Thymus (tissue), 11 donors: ENCODE results near the gene LYPD3. TPM values are rescaled to one million over a fixed set of nuclear protein-coding genes. Genes with fewer than 3 reads are reported as not detected.
"Not testable (repeated sequence)": the region's sequence is repeated elsewhere in the genome, so short reads cannot be mapped to it uniquely, and the experiment has no call there.

ENCODE experiments used
- DNase-seq, 9 donors: peaks; one replicate each; pipeline ENCODE4 v3.0.0-alpha.2; 2013; ENCODE audit warnings: low spot score in 9 of 9, low read depth in 6 of 9, missing footprints in 1 of 9
- H3K27ac ChIP-seq, 2 donors: one replicate each; pipeline ENCODE4 v1.5.1; 2013; ENCODE audit warnings: control low read depth in 1 of 2, low read depth in 1 of 2, low read length in 1 of 2, mild to moderate bottlenecking in 1 of 2, moderate library complexity in 1 of 2
- H3K27me3 ChIP-seq, 2 donors: one replicate each; pipeline ENCODE4 v1.5.1; 2013; ENCODE audit warnings: low read length in 1 of 2; ENCODE audit not compliant: control insufficient read depth in 2 of 2, insufficient read depth in 1 of 2
- H3K36me3 ChIP-seq, 2 donors: one replicate each; pipeline ENCODE4 v1.5.1; 2013; ENCODE audit warnings: low read length in 1 of 2, mild to moderate bottlenecking in 1 of 2, moderate library complexity in 1 of 2; ENCODE audit not compliant: control insufficient read depth in 2 of 2, insufficient read depth in 2 of 2
- H3K4me1 ChIP-seq, 2 donors: one replicate each; pipeline ENCODE4 v1.5.1; 2013; ENCODE audit warnings: low read length in 2 of 2; ENCODE audit not compliant: control insufficient read depth in 2 of 2, insufficient read depth in 2 of 2
- H3K4me3 ChIP-seq, 2 donors: one replicate each; pipeline ENCODE4 v1.5.1; 2013; ENCODE audit warnings: low read length in 2 of 2, control low read depth in 1 of 2, mild to moderate bottlenecking in 1 of 2
- H3K9me3 ChIP-seq, 2 donors: one replicate each; pipeline ENCODE4 v1.5.1; 2013; ENCODE audit warnings: low read length in 1 of 2, mild to moderate bottlenecking in 1 of 2; ENCODE audit not compliant: control insufficient read depth in 2 of 2, insufficient read depth in 1 of 2
- WGBS: extraction: QIAGEN DNeasy Blood & Tissue Kit; methylation state at CpG from one replicate; pipeline ENCODE4 v1.1.7; 2013; 5-methylcytosine and 5-hydroxymethylcytosine counted together
- polyA plus RNA-seq: library from polyadenylated mRNA; stranded (reverse); fragments of 200-250 nt; gene quantifications from one replicate; pipeline ENCODE4 v1.2.3, GENCODE V29; 2013
- total RNA-seq: library from RNA; stranded (reverse); fragments of 120-200 nt; gene quantifications from one replicate; pipeline ENCODE4 v1.2.4, GENCODE V29; 2013
- donor health status: healthy.

The LYPD3 gene
- total and polyA plus RNA-seq, 2 donors: 3.0 to 34.2 TPM

DNA sequence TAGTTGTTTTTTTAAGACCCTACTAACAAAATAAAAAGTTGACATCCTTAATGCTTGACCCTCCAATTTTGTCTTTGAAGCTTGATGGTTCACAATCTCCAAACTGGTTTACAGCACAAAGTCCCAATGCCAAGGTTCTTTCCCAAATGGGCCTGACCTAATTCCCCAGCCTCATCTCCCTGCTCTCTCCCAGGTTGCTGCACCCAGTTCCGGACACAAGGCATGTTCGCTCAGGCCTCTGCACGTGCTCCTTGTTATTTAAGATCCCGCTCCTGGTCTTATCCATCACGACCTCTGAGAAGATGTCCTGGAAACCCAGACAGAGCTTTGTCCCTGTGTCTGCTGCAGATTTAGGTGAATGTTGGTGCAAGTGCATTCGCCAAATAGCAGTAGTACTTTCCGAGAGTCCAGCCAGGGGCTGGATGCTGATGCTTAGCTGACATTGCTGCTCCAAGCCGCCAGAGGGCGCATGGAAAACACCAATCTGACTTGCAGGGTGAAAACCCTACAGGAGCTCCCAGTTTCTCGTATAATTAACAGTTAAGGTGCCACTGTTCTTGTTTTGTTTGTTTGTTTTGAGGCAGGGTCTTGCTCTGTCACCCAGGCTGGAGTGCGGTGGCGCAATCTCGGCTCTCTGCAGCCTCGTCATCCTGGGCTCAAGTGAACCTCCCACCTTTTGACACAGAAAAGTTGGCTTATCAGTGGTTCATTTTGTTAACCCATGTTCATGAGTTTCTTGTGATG is 18.5 kb downstream of the LYPD3 start:
- WGBS: 42% methylated on average over 14 of the region's 14 CpGs
- Histone ChIP-seq H3K36me3 (no peaks in the 10 kb centered on the region), H3K27ac (no peak overlapping the region), H3K9me3 (no peaks in the 10 kb centered on the region), H3K27me3 (no peaks in the 10 kb centered on the region), H3K4me1 (peaks cover 0 to 2% of the 10 kb centered on the region in 2 donors), H3K4me3 (no peak overlapping the region)
- peak in 6 of 9 donors; percentile 54 to 85 (median 72) for DNase-seq

DNA sequence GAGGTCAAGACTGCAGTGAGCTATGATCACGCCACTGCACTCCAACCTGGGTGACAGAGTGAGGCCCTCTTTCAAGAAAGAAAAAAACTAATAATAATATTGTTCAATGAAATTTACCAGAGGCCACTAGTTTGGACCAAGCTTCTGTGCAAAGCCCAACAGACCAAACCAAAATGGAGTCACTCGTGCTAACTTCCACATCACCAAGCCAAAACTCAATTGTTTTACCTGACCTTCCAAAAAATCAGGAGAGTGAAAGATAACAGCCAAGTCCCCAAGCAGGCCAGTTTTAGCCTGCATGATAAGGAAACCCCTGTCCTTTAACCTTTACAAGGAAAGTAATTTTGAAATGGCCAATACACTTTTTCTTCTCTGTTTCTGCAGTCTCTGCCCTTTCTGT is 20.0 kb downstream of the LYPD3 start:
- Histone ChIP-seq H3K27me3 (no peaks in the 10 kb centered on the region), H3K4me1 (peaks cover 0 to 2% of the 10 kb centered on the region in 2 donors), H3K4me3 (no peak overlapping the region), H3K9me3 (no peaks in the 10 kb centered on the region), H3K27ac (no peak overlapping the region), H3K36me3 (no peaks in the 10 kb centered on the region)
- no peak for DNase-seq
- 95% methylated on average over 2 of the region's 2 CpGs for WGBS

DNA sequence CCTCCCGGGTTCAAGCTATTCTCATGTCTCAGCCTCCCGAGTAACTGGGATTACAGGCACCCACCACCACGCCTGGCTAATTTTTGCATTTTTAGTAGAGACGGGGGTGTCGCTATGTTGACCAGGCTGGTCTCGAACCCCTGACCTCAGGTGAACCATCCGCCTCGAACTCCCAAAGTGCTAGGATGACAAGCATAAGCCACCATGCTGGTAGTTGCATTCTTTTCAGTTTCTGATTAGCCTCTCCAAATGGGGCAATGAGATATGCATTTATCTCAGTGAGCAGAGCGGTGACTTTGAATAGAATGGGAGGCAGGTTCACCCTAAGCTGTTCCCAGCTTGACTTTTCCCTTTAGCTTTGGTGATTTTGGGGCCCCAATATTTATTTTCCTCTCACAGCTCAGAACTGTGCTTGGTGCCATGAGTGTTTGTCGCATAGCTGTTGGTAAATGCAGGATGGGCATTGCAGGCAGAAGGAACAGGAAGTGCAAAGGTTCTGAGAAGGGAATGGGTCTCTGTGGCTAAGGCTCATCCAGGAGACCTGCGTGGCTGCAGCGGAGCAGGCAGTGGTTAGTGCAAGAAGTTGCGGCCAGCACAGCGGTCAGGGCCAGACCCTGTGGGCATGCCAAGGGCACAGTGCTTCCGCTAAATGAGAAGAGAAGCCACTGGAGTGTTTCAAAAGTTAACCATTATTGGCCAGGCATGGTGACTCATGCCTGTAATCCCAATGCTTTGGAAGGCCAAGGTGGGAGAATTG is 20.7 kb downstream of the LYPD3 start:
- no peaks in the 10 kb centered on the region for H3K9me3 ChIP-seq
- no peaks in the 10 kb centered on the region for H3K36me3 ChIP-seq
- H3K27ac ChIP-seq: no peak overlapping the region
- 95% methylated on average over 15 of the region's 15 CpGs for WGBS
- H3K4me3 ChIP-seq: no peak overlapping the region
- no peak for DNase-seq
- peaks cover 0 to 3% of the 10 kb centered on the region in 2 donors for H3K4me1 ChIP-seq
- no peaks in the 10 kb centered on the region for H3K27me3 ChIP-seq

- DNase-seq, H3K36me3 ChIP-seq, H3K4me1 ChIP-seq, H3K27me3 ChIP-seq, H3K27ac ChIP-seq, H3K4me3 ChIP-seq, H3K9me3 ChIP-seq: not testable (repeated sequence)
- 97% methylated on average over 9 of the region's 9 CpGs for WGBS
Observed at GRCh38 chr19:43444091-43444490, 21.3 kb downstream of the LYPD3 start.

- peaks cover 8 to 22% of the 10 kb centered on the region in 2 donors for H3K4me1 ChIP-seq
- no peak for DNase-seq
- H3K4me3 ChIP-seq: no peak overlapping the region
- no peak overlapping the region for H3K27ac ChIP-seq
- H3K9me3 ChIP-seq: no peaks in the 10 kb centered on the region
- H3K36me3 ChIP-seq: no peaks in the 10 kb centered on the region
- H3K27me3 ChIP-seq: no peaks in the 10 kb centered on the region
- WGBS: 88% methylated on average over 3 of the region's 3 CpGs
Observed at GRCh38 chr19:43441716-43442115, 23.7 kb downstream of the LYPD3 start.

- DNase-seq: no peak
- Histone ChIP-seq H3K9me3 (no peaks in the 10 kb centered on the region), H3K4me1 (peaks cover 8 to 21% of the 10 kb centered on the region in 2 donors), H3K27me3 (no peaks in the 10 kb centered on the region), H3K4me3 (no peak overlapping the region), H3K27ac (peak overlapping the region in 1 of 2 donors; percentile 49), H3K36me3 (no peaks in the 10 kb centered on the region)
Observed at GRCh38 chr19:43439709-43440063, 25.7 kb downstream of the LYPD3 start.

DNA sequence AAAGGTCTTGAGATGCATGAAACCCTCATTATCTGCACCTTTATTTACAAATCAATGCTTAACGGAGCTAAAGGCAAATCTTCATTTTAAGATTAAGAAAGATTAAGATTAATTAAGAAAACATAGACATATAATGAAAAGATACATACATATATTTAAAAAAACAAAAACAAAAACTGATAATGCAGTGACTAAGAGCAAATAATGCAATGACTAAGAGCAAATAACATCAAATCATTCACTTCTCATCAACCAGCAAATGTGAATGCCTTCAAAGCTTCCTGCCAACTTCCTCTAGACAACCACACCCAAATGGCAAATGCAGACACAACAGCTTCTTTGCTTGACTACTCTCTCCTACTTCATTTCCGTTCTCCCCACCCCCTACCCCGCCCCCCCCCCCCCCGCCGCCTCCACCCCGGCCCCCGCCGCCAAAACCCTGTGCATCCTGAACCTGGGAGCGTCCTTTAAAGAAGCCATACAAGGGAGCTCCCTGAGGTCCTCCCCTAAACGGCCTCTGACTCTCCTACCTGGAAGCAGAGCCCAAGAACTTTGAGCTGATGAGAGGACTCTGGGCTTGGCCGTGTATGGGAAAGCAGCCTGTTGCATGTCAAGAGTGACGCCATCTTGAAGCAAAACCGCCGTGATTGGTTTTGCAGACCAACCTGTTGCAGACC is 26.2 kb downstream of the LYPD3 start:
- Histone ChIP-seq H3K27me3 (no peaks in the 10 kb centered on the region), H3K4me3 (no peak overlapping the region), H3K4me1 (peaks cover 8 to 20% of the 10 kb centered on the region in 2 donors), H3K36me3 (no peaks in the 10 kb centered on the region), H3K9me3 (no peaks in the 10 kb centered on the region), H3K27ac (peak overlapping the region in 1 of 2 donors; percentile 65)
- DNase-seq: peak in 4 of 9 donors; percentile 37 to 77 (median 51)
- 40% methylated on average over 14 of the region's 14 CpGs for WGBS

GRCh38 chr19:43438291-43439031 is 26.9 kb downstream of the LYPD3 start:
- Histone ChIP-seq H3K9me3 (no peaks in the 10 kb centered on the region), H3K4me1 (peaks cover 8 to 20% of the 10 kb centered on the region in 2 donors), H3K4me3 (no peak overlapping the region), H3K27me3 (no peaks in the 10 kb centered on the region), H3K36me3 (no peaks in the 10 kb centered on the region), H3K27ac (peak overlapping the region; percentile 52 to 65)
- WGBS: 68% methylated on average over 9 of the region's 9 CpGs
- DNase-seq: peak in 1 of 9 donors; percentile 35
